Measurements from ENCODE around the gene PTPRA. TPM values are rescaled to one million over a fixed set of nuclear protein-coding genes. Genes with fewer than 3 reads are reported as not detected.

The PTPRA gene
- polyA plus RNA-seq, 3 donors = 13.0 to 41.9 (median 13.1) TPM

GRCh38 chr20:3047486-3048419 lies 174.5 kb downstream of the PTPRA start:
- 95% methylated on average over 9 of the region's 14 CpGs for WGBS (ENCODE audit: insufficient coverage)
- Histone ChIP-seq H3K27ac (ENCODE audit: low read depth in 1 of 2, low read length in 2 of 2) (no peak overlapping the region), H3K36me3 (replicated peaks in 1 of 2; ENCODE audit: control insufficient read depth in 1 of 2, insufficient read depth in 2 of 2, low read length in 2 of 2) (peaks cover 20 to 34% of the 10 kb centered on the region in 2 donors), H3K4me1 (ENCODE audit: control insufficient read depth in 1 of 2, insufficient read depth in 2 of 2, low read length in 2 of 2) (peaks cover 16 to 26% of the 10 kb centered on the region in 2 donors), H4K20me1 (ENCODE audit: insufficient read depth, low read length) (no peaks in the 10 kb centered on the region), H3K4me2 (replicated peaks; ENCODE audit: extremely low read depth, low read length, poor library complexity, severe bottlenecking) (no peak overlapping the region), H2AFZ (ENCODE audit: insufficient read depth, low read depth, low read length, poor library complexity, severe bottlenecking) (no peak overlapping the region), H3K9me3 (replicated peaks in 1 of 2; ENCODE audit: control insufficient read depth in 1 of 2, insufficient read depth in 1 of 2, low read length in 2 of 2) (no peaks in the 10 kb centered on the region), H3K27me3 (ENCODE audit: control insufficient read depth in 2 of 2, insufficient read depth in 2 of 2, low read length in 2 of 2) (no peaks in the 10 kb centered on the region), H3K79me2 (ENCODE audit: insufficient read depth, low read length) (peaks cover 7% of the 10 kb centered on the region), H3K9ac (ENCODE audit: insufficient read depth, low read length, poor library complexity, severe bottlenecking) (no peak overlapping the region), H3K4me3 (replicated peaks in 1 of 3; ENCODE audit: low read depth in 2 of 3, low read length in 3 of 3) (no peak overlapping the region)
- H3K27me3 Mint-ChIP-seq (ENCODE audit: low read depth in 3 of 3) = peaks cover 0 to 2% (median 1%) of the 10 kb centered on the region in 3 donors
- H3K36me3 Mint-ChIP-seq = peaks cover 27 to 29% of the 10 kb centered on the region in 2 donors
- intact Hi-C loops (cut with micrococcal nuclease) = loop anchor here in 1 of 2 donors (5.0 kb wide), 1 partner anchor 155 kb away; the partner anchor contains the start of gene DDRGK1
- H3K27ac Mint-ChIP-seq = peak overlapping the region in 2 of 7 donors; percentile 57 to 63
- peak overlapping the region in 1 of 2 donors; percentile 16 for H3K4me3 Mint-ChIP-seq
- no peak for DNase-seq
- TF ChIP-seq CTCF (IDR thresholded peaks at IDR 0.05) = no peak
- H3K9me3 Mint-ChIP-seq = no peaks in the 10 kb centered on the region
- peaks cover 19% of the 10 kb centered on the region for H3K4me1 Mint-ChIP-seq

GRCh38 chr20:3051385-3052019 lies 178.2 kb downstream of the PTPRA start:
- intact Hi-C loops (cut with micrococcal nuclease) = loop anchor here in 1 of 2 donors (5.0 kb wide), 1 partner anchor 66 kb away; no protein-coding TSS in a partner anchor
- Mint-ChIP-seq H3K4me3 (no peak overlapping the region), H3K36me3 (peaks cover 27 to 29% of the 10 kb centered on the region in 2 donors), H3K9me3 (no peaks in the 10 kb centered on the region), H3K4me1 (peaks cover 10% of the 10 kb centered on the region), H3K27ac (no peak overlapping the region), H3K27me3 (ENCODE audit: low read depth in 3 of 3) (peaks cover 0 to 1% (median 0%) of the 10 kb centered on the region in 3 donors)
- Histone ChIP-seq H3K27me3 (ENCODE audit: control insufficient read depth in 2 of 2, insufficient read depth in 2 of 2, low read length in 2 of 2) (no peaks in the 10 kb centered on the region), H3K4me1 (ENCODE audit: control insufficient read depth in 1 of 2, insufficient read depth in 2 of 2, low read length in 2 of 2) (peaks cover 6 to 8% of the 10 kb centered on the region in 2 donors), H3K36me3 (replicated peaks in 1 of 2; ENCODE audit: control insufficient read depth in 1 of 2, insufficient read depth in 2 of 2, low read length in 2 of 2) (peaks cover 20 to 34% of the 10 kb centered on the region in 2 donors), H3K9me3 (replicated peaks in 1 of 2; ENCODE audit: control insufficient read depth in 1 of 2, insufficient read depth in 1 of 2, low read length in 2 of 2) (no peaks in the 10 kb centered on the region), H3K4me3 (replicated peaks in 1 of 3; ENCODE audit: low read depth in 2 of 3, low read length in 3 of 3) (no peak overlapping the region), H4K20me1 (ENCODE audit: insufficient read depth, low read length) (no peaks in the 10 kb centered on the region), H3K79me2 (ENCODE audit: insufficient read depth, low read length) (peaks cover 6% of the 10 kb centered on the region), H3K4me2 (replicated peaks; ENCODE audit: extremely low read depth, low read length, poor library complexity, severe bottlenecking) (no peak overlapping the region), H3K9ac (ENCODE audit: insufficient read depth, low read length, poor library complexity, severe bottlenecking) (no peak overlapping the region), H3K27ac (ENCODE audit: low read depth in 1 of 2, low read length in 2 of 2) (no peak overlapping the region), H2AFZ (ENCODE audit: insufficient read depth, low read depth, low read length, poor library complexity, severe bottlenecking) (no peak overlapping the region)
- DNase-seq = no peak
- WGBS (ENCODE audit: insufficient coverage) = 87% methylated on average over 5 of the region's 7 CpGs
- no peak for TF ChIP-seq CTCF (IDR thresholded peaks at IDR 0.05)
